GM19395 (cell line): ENCODE data around the gene TCEANC.

ENCODE experiments used
- ATAC-seq: cut with Tn5 transposase; IDR thresholded peaks from one replicate; pipeline ENCODE4 v1.9.1; 2021; ENCODE audit warnings: mild to moderate bottlenecking, moderate library complexity; ENCODE audit not compliant: unreplicated experiment

The TCEANC gene

DNA sequence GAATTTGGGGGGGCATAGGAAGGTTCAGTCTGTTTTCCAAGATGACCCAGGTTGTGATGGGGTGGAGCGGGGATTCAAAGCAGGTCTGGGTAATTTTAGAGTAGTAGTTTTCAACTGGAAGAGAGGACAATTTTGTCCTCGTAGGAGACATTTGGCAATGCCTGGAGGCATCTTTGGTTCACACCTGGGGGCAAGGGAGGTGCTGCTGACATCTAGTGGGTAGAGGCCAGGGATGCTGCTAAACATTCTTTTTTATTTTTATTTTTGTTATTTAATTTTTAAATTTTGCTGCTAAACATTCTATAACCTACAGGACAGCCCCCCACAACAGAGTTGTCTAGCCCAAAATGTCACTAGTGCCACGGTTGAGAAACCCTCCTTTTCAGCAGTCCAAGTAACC, 37.9 kb downstream of the TCEANC start:
- no peak for ATAC-seq

- no peak for ATAC-seq
Observed at GRCh38 chrX:13691841-13692371, 39.0 kb downstream of the TCEANC start.

- ATAC-seq: no peak
Observed at GRCh38 chrX:13692771-13693231, 39.9 kb downstream of the TCEANC start.

DNA sequence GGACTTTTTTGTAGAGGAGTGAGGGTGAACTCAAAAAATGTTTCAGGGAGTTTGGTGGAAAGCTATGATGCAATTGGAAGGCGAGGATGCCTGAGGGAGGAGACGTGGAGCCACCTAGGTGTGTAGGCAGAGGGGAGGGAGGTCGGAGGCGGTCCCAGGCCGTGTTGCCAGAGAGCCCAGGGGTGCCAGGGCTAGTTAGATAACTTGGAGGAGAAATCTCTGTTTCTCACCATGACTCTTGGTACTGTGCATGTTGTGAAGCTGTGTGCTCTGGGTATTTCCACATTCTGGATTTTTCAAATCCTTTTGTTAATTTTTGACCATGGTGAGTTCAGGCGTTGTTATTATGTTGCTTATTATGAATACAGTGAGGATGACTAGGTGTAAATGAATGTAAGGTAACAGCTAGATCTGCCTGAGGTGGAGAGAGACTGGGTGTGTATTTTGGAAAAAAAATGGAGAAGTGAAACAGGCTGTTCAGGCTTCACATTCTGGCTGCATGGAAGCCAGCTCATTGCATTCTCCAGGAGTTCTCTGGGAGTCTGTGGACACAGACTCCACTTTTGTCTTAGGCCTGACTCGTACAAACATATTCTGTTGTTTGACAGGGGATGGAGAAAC, 40.5 kb downstream of the TCEANC start:
- ATAC-seq: no peak

- ATAC-seq: no peak
Observed at GRCh38 chrX:13694359-13694758, 41.4 kb downstream of the TCEANC start.

DNA sequence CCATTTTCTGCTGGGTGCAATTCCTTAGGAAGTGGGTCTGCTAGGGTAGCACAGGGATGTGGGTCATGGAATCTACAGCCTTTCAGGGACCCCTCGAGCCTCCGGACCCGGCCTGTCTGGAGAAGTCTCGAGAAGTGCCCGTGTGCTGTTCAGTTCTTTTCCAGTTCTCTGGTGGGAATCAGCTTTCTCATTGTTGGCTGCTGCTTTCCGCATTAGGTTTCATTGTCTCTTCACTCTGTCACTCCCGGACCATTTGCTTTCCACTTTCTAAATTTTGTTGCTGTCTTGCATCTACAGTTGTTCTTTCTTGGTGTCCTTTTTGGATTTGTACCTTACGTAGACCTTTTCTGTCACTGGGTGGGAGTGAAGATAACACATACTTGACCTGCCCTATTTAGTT, 42.0 kb downstream of the TCEANC start:
- ATAC-seq: no peak

GRCh38 chrX:13695601-13696115, 42.7 kb downstream of the TCEANC start:
- ATAC-seq: no peak

- peak; percentile 57 for ATAC-seq
Observed at GRCh38 chrX:13697455-13697854, 44.5 kb downstream of the TCEANC start.

DNA sequence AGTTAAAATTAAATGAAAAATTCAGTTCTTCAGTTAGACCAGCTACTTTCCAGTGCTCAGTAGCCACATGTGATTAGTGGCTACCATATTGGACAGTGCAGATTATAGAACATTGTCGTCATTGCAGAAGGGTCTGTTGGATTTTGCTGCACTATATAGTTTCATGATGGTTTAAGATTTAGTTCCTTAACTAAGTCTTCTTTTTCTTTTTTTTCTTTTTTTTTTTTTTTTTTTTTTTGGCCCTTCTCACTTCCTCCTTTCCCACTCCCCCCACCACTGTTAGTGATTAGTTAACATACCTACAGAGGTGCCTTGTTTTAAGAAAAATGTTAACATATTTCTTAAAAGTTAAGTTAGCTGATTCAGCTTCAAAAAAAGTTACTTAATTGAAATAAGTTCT, 45.0 kb downstream of the TCEANC start:
- peak; percentile 14 for ATAC-seq

- no peak for ATAC-seq
Observed at GRCh38 chrX:13698432-13698831, 45.5 kb downstream of the TCEANC start.

DNA sequence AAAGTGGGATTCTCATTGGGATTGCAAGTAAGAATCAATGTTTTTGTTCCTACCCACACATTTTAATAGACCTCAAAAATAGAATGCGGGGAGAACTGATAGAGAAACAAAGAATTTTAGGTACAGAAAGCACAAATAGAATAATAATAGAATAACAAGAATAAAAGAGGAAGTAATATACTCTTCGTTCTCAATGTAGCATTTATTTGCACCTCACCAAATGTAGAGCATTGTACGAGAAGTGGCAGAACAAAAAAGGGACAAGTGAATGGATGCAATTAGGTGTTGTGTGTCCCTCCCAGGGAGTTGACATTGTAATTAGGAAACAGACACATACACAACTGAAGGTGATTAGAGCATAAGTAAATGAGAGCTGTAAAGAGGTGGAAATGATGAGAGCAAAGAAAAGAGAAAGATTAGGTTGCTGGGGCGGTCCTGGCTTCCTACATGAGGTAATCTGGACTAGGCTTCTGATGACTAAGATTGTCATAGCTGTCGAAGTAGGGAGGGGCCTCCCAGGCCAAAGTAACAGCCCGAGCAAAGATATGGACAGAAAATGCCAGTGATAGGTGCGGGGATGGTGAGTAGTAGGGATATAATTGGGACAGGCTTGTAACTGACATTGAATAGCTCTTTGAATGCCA, 46.4 kb downstream of the TCEANC start:
- peak; percentile 66 for ATAC-seq

GRCh38 chrX:13700380-13700779, 47.4 kb downstream of the TCEANC start:
- ATAC-seq: no peak

GRCh38 chrX:13702111-13702789, 49.3 kb downstream of the TCEANC start:
- no peak for ATAC-seq

GRCh38 chrX:13703135-13703534, 50.2 kb downstream of the TCEANC start:
- ATAC-seq: no peak

- no peak for ATAC-seq
Observed at GRCh38 chrX:13703589-13703988, 50.6 kb downstream of the TCEANC start.

GRCh38 chrX:13711141-13711540, 58.2 kb downstream of the TCEANC start:
- ATAC-seq: no peak
